PC-3 (cell line): ENCODE measurements around the gene PDE2A. TPM values are rescaled to one million over a fixed set of nuclear protein-coding genes. Genes with fewer than 3 reads are reported as not detected.

Experiments
- ATAC-seq: fragments of 200-7000 bp; cut with Tn5 transposase; 2 replicates; pipeline ENCODE4 v1.9.1; 2020; ENCODE audit warnings: mild to moderate bottlenecking, moderate library complexity
- BruUV-seq: library from RNA; stranded (reverse); fragments of 400-500 nt; replicated peaks from 2 replicates; lab custom pipeline; 2021; lab: Mats Ljungman, UMichigan
- CTCF ChIA-PET: fragments of 300-600 bp; sonication (Branson Sonifier 250); formaldehyde crosslinking; loops from one replicate; lab custom pipeline; 2022; ENCODE audit warnings: antibody characterized with exemption; lab: Charles Lee
- POLR2A ChIA-PET: fragments of 300-600 bp; sonication (Branson Sonifier 250); formaldehyde crosslinking; loops from one replicate; lab custom pipeline; 2022; ENCODE audit warnings: antibody characterized with exemption; ENCODE audit not compliant: unreplicated experiment; lab: Charles Lee
- DNase-seq: peaks from one replicate; pipeline ENCODE4 v3.0.0-alpha.2; 2015
- H2AFZ ChIP-seq: fragments of 300-600 bp; sonication (generic); 2 replicates; pipeline ENCODE4 v1.6.0; 2016; ENCODE audit warnings: antibody characterized with exemption, low read length
- H3F3A ChIP-seq: fragments of 300-600 bp; sonication (generic); one replicate; pipeline ENCODE4 v1.6.0; 2017; ENCODE audit warnings: antibody characterized with exemption, low read length, control low read depth, mild to moderate bottlenecking; ENCODE audit not compliant: unreplicated experiment
- H3K27ac ChIP-seq: fragments of 300-600 bp; sonication (generic); 2 replicates; pipeline ENCODE4 v1.5.1; 2016; ENCODE audit warnings: mild to moderate bottlenecking, low read length
- H3K27me3 ChIP-seq: fragments of 300-600 bp; sonication (generic); 2 replicates; pipeline ENCODE4 v1.6.1; 2016; ENCODE audit warnings: low read length, mixed read lengths
- H3K36me3 ChIP-seq: fragments of 300-600 bp; sonication (generic); 2 replicates; pipeline ENCODE4 v1.6.1; 2016; ENCODE audit warnings: low read depth, mixed run types, low read length, mixed read lengths
- H3K4me1 ChIP-seq: fragments of 300-600 bp; sonication (generic); 2 replicates; pipeline ENCODE4 v1.5.1; 2016; ENCODE audit warnings: low read length; ENCODE audit not compliant: insufficient read depth
- H3K4me2 ChIP-seq: fragments of 300-600 bp; sonication (generic); 2 replicates; pipeline ENCODE4 v1.6.0; 2016; ENCODE audit warnings: low read length
- H3K4me3 ChIP-seq: fragments of 300-600 bp; sonication (generic); 2 replicates; pipeline ENCODE4 v1.5.1; 2016; ENCODE audit warnings: mild to moderate bottlenecking, low read length, mixed read lengths
- H3K79me2 ChIP-seq: fragments of 300-600 bp; sonication (generic); 2 replicates; pipeline ENCODE4 v1.6.1; 2017; ENCODE audit warnings: low read length, mixed read lengths
- H3K9ac ChIP-seq: fragments of 300-600 bp; sonication (generic); 2 replicates; pipeline ENCODE4 v1.6.0; 2016; ENCODE audit warnings: mild to moderate bottlenecking, low read length
- H3K9me2 ChIP-seq: fragments of 300-600 bp; sonication (generic); replicated peaks from 2 replicates; pipeline ENCODE4 v1.6.1; 2016; ENCODE audit warnings: mixed run types, low read length, mixed read lengths
- H3K9me3 ChIP-seq: fragments of 300-600 bp; sonication (generic); 2 replicates; pipeline ENCODE4 v1.6.1; 2016; ENCODE audit warnings: low read length, mixed read lengths
- H4K20me1 ChIP-seq: fragments of 300-600 bp; sonication (generic); 2 replicates; pipeline ENCODE4 v1.6.1; 2016; ENCODE audit warnings: low read length, mixed read lengths
- EZH2 ChIP-seq: fragments of 300-600 bp; sonication (generic); IDR thresholded peaks from one replicate; pipeline ENCODE4 v1.6.1; 2017; ENCODE audit warnings: antibody characterized with exemption, mild to moderate bottlenecking, low read length; ENCODE audit not compliant: unreplicated experiment
- EZH2phosphoT487 ChIP-seq: fragments of 300-600 bp; sonication (generic); IDR thresholded peaks from 2 replicates; pipeline ENCODE4 v1.6.1; 2018; ENCODE audit warnings: mild to moderate bottlenecking, antibody characterized with exemption, low read length, borderline replicate concordance
- intact Hi-C: fragments of 100-400 bp; cut with micrococcal nuclease; formaldehyde crosslinking; loops from 2 replicates; pipeline ENCODE4 v1.9.0; 2023
- total RNA-seq: library from RNA; depleted of rRNA; stranded (reverse); fragments of >200 nt; gene quantifications from 2 replicates; pipeline ENCODE4 v1.2.3, GENCODE V29; 2014
- TF ChIP-seq, protein P1 (sequence below): fragments of 300-600 bp; sonication (generic); conservative IDR thresholded peaks from 2 replicates; pipeline ENCODE4 v1.5.1; 2017; ENCODE audit warnings: antibody characterized with exemption, low read depth, mild to moderate bottlenecking, low read length

Gene PDE2A
- total RNA-seq, 1 experiment from 2014 or later: 2.6 TPM

DNA sequence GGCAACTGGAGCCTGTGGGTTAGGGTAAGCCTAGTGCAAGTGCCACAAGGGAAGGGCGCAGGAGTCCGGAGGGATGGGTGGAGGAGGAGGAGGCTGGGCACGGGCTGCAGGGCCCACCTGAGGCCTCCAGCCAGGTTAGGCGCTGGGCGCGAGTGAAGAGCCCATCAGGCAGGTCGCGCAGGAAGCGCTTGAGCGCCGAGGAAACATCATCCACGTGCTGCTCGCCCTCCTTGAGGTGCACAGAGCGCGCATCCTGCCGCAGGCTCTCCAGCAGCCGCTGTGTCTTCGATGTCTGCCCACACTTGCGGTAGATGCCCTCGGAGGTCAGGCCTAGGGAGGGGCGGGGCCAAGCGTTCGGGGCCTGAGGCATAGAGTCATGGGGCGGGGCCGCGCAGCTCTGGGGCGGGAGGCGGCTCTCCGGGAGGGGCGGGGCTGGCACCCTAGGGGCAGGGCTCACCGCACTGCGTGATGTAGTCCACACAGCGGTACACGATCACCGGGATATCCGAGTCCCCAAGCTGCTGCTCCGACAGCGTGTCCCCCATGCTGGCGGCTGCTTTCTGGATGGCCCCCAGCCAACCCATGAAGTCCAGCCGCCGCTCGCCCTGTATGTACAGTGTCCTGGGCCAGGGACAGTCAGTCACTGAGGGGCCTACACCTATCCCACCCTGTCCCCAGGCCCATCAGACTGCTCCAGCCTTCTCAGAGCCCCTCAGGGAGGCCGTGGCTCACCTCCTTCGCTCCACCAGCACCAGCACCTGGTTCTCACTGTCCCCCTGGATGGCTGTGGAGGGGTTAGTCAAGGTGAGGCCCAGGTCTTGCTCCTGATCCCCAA is 22.9 kb upstream of the PDE2A start:
- TF ChIP-seq EZH2phosphoT487 (no peak), EZH2 (no peak)
- TF ChIP-seq, protein P1, sequence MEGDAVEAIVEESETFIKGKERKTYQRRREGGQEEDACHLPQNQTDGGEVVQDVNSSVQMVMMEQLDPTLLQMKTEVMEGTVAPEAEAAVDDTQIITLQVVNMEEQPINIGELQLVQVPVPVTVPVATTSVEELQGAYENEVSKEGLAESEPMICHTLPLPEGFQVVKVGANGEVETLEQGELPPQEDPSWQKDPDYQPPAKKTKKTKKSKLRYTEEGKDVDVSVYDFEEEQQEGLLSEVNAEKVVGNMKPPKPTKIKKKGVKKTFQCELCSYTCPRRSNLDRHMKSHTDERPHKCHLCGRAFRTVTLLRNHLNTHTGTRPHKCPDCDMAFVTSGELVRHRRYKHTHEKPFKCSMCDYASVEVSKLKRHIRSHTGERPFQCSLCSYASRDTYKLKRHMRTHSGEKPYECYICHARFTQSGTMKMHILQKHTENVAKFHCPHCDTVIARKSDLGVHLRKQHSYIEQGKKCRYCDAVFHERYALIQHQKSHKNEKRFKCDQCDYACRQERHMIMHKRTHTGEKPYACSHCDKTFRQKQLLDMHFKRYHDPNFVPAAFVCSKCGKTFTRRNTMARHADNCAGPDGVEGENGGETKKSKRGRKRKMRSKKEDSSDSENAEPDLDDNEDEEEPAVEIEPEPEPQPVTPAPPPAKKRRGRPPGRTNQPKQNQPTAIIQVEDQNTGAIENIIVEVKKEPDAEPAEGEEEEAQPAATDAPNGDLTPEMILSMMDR: no peak
- ChIA-PET POLR2A (no interaction called here), CTCF (no interaction called here)
- no peaks in the 10 kb centered on the region for H3F3A ChIP-seq
- no peak overlapping the region for H3K4me2 ChIP-seq
- no peaks in the 10 kb centered on the region for H3K9me3 ChIP-seq
- H3K9me2 ChIP-seq: no peaks in the 10 kb centered on the region
- intact Hi-C loops: no loop called here
- no peaks in the 10 kb centered on the region for H4K20me1 ChIP-seq
- TSS peak; percentile 32 for BruUV-seq
- H3K79me2 ChIP-seq: no peaks in the 10 kb centered on the region
- H3K4me3 ChIP-seq: no peak overlapping the region
- peaks cover 46% of the 10 kb centered on the region for H3K36me3 ChIP-seq
- DNase-seq: no peak
- no peak overlapping the region for H3K27ac ChIP-seq
- H3K9ac ChIP-seq: no peak overlapping the region
- H2AFZ ChIP-seq: no peak overlapping the region
- H3K27me3 ChIP-seq: no peaks in the 10 kb centered on the region
- no peak for ATAC-seq
- no peaks in the 10 kb centered on the region; the same call in 1 of the 2 replicates for H3K4me1 ChIP-seq

DNA sequence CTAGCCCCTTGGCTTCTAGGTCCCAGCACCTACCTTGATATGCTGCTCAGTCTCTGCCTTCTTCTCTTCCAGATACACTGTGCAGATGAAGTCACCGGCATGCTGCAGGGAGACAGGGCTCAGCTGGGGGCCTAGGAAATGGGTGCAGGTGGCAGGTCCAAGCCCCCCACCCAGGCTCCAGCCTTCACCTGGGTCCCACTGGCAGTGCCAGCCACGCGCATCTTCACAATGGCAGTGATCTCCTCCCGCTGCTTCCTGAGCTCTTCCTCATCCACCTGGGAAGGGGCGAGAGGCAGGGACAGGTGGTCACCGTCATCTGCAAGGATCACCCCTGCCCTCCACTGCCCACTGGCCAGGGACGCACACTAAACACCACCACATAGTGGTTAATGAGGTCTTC is 21.1 kb upstream of the PDE2A start:
- peaks cover 38% of the 10 kb centered on the region for H3K36me3 ChIP-seq
- no peak for ATAC-seq
- BruUV-seq: no TSS peak
- no peaks in the 10 kb centered on the region for H3F3A ChIP-seq
- no peak overlapping the region for H3K4me2 ChIP-seq
- no peaks in the 10 kb centered on the region for H3K9me2 ChIP-seq
- H3K27me3 ChIP-seq: no peaks in the 10 kb centered on the region
- H3K27ac ChIP-seq: no peak overlapping the region
- H2AFZ ChIP-seq: no peak overlapping the region
- H3K9ac ChIP-seq: no peak overlapping the region
- intact Hi-C loops: no loop called here
- H3K4me1 ChIP-seq: no peaks in the 10 kb centered on the region; the same call in 1 of the 2 replicates
- ChIA-PET POLR2A (no interaction called here), CTCF (no interaction called here)
- no peaks in the 10 kb centered on the region for H3K79me2 ChIP-seq
- H4K20me1 ChIP-seq: no peaks in the 10 kb centered on the region
- TF ChIP-seq EZH2 (no peak), EZH2phosphoT487 (no peak)
- TF ChIP-seq, protein P1: no peak
- DNase-seq: no peak
- no peak overlapping the region for H3K4me3 ChIP-seq
- no peaks in the 10 kb centered on the region for H3K9me3 ChIP-seq

DNA sequence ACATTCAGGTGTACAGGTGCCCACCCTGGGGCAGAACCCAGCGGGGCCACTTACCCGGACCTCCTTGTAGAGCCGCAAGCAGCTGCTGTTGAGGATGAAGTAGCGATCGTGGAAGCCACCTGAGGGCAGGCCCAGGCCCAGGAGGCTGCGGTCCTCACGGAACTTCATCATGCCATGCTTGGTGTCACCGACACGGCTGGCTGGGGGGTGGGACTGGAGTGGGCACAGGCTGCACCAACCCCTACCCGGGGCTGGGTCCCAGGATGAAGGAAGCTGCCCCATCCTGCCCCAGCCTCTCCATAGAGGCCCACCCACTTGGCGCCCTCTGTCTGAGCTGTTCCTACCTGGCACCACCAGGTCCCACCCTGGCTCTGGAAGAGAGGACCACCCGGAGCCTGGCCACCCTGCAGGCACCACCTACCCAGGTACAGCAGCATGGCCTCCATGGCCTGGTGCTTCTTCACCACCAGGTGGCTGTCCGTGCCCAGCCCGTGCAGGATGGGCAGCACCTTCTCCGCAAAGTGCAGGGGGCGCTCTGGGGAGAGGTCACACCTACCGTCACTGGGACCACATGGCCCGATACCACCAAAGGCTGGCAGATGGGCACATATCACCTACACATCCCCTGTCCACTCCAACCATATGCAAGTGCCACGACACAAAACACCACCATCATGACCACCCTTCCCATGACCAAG is 19.2 kb upstream of the PDE2A start:
- no TSS peak for BruUV-seq
- no peak for ATAC-seq
- CTCF ChIA-PET: no interaction called here

More for the DNA sequence above, 19.2 kb upstream of the PDE2A start:
- no peaks in the 10 kb centered on the region for H3K9me2 ChIP-seq
- TF ChIP-seq EZH2phosphoT487: no peak
- TF ChIP-seq, protein P1: peak; percentile 45
- H3K4me2 ChIP-seq: no peak overlapping the region
- intact Hi-C loops: no loop called here
- no peaks in the 10 kb centered on the region for H3K9me3 ChIP-seq
- H3K9ac ChIP-seq: no peak overlapping the region
- POLR2A ChIA-PET: no interaction called here
- no peak overlapping the region for H2AFZ ChIP-seq
- H3K36me3 ChIP-seq: peaks cover 42% of the 10 kb centered on the region
- H3K4me1 ChIP-seq: no peaks in the 10 kb centered on the region
- H3K27me3 ChIP-seq: no peaks in the 10 kb centered on the region
- no peaks in the 10 kb centered on the region for H4K20me1 ChIP-seq
- no peaks in the 10 kb centered on the region for H3F3A ChIP-seq
- no peak overlapping the region for H3K27ac ChIP-seq
- no peaks in the 10 kb centered on the region for H3K79me2 ChIP-seq
- no peak overlapping the region for H3K4me3 ChIP-seq
- DNase-seq: no peak
